HG02943 (cell line): Measurements from ENCODE around the gene LOC101059915.
"Not testable (repeated sequence)": the region's sequence is repeated elsewhere in the genome, so short reads cannot be mapped to it uniquely, and the experiment has no call there.

ENCODE experiments used
- ATAC-seq: cut with Tn5 transposase; IDR thresholded peaks from one replicate; pipeline ENCODE4 v1.9.1; 2021; ENCODE audit warnings: mild to moderate bottlenecking, low read depth, moderate library complexity; ENCODE audit not compliant: unreplicated experiment

The LOC101059915 gene

GRCh38 chrX:71671043-71671780, 3.9 kb downstream of the LOC101059915 start:
- no peak for ATAC-seq

DNA sequence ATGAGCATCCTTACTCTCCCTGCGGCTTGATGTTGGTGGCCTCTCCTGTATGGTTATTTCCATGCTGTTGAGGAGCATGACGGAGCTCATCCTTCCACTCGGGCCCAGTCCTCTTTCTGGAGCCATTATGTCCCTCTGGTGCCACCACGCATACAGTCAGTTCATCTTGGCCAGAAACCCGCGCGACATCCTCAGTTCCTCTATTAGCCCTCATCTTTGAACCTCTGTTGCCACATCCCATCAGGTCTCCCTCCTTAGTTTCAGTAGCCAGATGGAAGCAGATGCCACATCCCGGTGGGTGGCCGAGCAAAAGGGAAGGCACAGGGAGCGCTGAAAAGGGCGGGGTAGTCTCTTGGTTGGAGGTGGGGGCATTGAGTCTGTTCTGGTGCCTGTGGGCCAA, 4.6 kb downstream of the LOC101059915 start:
- no peak for ATAC-seq

- ATAC-seq, result not testable (repeated sequence)
Observed at GRCh38 chrX:71675636-71676035, 8.3 kb downstream of the LOC101059915 start.

DNA sequence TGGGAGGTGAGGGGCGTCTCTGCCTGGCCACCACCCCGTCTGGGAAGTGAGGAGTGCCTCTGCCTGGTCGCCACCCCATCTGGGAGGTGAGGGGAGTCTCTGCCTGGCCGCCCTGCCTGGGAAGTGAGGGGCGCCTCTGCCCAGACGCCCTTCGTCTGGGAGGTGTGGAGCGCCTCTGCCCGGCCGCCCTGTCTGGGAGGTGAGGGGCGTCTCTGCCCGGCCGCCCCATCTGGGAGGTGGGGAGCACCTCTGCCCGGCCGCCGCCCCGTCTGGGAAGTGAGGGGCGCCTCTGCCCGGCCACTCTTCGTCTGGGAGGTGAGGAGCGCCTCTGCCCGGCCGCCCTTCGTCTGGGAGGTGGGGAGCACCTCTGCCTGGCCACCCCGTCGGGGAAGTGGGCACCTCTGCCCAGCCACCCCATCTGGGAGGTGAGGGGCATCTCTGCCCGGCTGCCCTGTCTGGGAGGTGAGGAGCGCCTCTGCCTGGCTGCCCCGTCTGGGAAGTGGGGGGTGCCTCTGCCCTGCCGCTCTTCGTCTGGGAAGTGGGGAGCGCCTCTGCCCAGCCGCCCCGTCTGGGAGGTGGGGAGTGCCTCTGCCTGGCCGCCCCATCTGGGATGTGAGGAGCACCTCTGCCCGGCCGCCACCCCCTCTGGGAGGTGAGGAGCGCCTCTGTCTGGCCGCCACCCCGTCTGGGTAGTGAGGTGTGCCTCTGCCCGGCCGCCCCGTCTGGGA, 8.9 kb downstream of the LOC101059915 start:
- not testable (repeated sequence) for ATAC-seq

DNA sequence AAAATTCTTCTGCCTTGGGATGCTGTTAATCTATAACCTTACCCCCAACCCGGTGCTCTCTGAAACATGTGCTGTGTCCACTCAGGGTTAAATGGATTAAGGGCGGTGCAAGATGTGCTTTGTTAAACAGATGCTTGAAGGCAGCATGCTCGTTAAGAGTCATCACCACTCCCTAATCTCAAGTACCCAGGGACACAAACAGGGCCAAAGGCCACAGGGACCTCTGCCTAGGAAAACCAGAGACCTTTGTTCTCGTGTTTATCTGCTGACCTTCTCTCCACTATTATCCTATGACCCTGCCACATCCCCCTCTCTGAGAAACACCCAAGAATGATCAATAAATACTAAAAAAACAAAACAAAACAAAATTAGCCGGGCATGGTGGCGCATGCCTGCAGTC, 9.8 kb downstream of the LOC101059915 start:
- ATAC-seq, result not testable (repeated sequence)

GRCh38 chrX:71679575-71680207, 12.3 kb downstream of the LOC101059915 start:
- ATAC-seq, result no peak

DNA sequence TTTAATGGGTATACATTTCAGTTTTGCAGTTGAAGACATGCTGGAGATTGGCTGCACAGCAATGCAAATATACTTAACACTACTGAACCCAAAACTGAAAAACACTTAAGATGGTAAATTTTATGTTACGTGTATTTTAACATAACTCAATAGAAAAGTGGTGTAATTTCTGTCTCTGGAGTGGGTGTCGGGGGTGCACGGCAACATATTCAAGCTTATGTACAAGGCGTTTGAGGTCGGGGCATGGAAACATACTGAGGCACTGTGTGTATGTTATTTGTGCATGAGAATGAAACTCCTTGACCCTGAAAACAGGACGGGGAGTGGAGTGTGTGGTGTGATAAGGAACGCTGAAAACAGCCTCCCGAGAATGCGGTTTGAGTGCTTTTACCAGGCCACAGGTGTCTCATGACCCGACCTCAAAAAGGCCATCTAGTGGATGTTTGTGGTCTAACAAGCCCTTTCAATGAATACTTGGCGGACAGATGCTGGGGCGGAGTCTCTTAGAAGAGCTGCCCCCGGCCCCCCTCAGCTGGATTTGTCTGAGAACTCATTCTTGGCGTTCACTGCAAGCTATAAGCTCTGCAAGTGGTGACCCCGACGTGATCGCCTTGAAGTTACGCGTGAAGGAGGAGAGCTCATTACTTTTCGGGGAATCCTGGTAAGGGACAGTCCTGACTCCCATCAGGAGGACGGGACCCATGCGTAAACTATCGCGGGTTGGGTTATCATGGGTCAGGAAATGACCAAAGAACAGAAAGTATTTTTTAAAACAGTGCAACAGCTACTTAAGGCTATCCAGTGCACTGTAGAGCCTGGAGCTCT, 29.5 kb downstream of the LOC101059915 start:
- peak; percentile 56 for ATAC-seq

- ATAC-seq, result peak; percentile 42
Observed at GRCh38 chrX:71697466-71698298, 30.3 kb downstream of the LOC101059915 start.

DNA sequence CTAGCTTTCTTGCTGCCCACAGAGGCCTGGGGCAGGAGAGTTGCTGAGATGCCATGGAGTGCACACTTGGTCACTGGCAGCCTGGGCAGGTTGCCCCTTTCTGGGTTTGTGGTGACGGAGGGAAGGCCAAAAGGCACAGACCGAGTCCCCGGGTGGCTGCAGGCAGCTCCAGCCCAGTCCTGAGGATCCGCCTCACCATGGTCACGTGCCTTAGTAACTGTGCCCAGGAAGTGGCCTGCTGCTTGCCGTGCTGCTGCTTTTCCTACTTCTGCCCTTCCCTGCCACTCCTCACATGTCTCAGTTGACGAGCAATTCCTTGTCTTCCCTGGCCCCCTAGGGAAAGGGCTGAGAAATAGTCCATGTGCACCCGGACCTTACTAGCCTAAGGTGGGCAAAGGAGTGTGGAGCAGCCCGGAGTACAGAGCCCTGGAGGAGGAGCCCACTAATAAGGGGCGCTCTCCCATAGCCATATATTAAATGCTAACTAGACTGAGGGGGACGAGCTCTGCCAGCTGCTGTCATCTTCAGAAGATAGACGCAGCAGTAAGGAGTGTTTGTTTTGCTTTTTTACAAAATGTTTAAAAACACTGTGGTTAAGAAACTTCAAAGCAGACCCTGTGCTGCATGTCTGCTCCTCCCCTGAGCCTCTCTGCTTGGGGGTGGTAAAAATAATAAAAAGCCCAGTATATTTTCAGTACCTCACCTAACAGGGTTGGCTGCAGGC, 31.1 kb downstream of the LOC101059915 start:
- ATAC-seq, result not testable (repeated sequence)

DNA sequence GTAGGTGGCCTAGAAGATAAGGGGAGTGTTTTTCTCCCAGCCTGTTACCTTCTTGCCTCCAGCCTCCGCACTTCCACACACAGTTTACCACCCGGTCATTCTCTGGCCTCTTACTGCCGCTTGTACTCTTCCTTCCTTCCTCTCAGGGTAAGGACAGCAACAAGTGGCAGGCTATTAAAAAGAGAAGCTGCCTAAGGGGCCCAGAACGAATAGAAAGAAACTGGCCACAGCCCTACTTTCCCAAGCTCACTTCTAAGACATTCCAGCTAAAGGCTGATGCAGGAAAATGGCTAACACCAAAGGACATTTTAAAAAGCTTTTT, 31.6 kb downstream of the LOC101059915 start:
- not testable (repeated sequence) for ATAC-seq

GRCh38 chrX:71702853-71703252, 35.5 kb downstream of the LOC101059915 start:
- not testable (repeated sequence) for ATAC-seq

DNA sequence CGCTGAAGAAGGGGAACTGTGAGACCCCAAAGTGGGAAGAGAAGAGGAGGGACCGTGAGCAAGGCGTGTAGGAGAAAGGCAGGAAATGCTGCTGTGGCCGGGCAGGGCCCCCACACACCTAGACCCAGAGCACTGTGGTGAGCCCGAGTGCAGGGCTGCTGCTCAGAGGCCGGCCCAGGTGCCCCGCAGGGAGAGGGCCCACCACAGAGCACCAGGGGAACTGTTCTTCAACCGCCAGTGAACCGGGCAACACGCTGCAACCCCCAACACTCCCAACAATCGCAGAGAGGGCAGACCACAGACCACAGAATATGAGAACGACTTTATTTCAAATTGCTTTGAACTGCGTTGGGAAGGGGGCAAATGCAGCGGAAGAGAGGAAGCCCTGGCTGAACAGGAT, 46.7 kb downstream of the LOC101059915 start:
- not testable (repeated sequence) for ATAC-seq

- not testable (repeated sequence) for ATAC-seq
Observed at GRCh38 chrX:71715551-71715950, 48.2 kb downstream of the LOC101059915 start.

GRCh38 chrX:71716323-71716722, 49.0 kb downstream of the LOC101059915 start:
- ATAC-seq, result not testable (repeated sequence)

- not testable (repeated sequence) for ATAC-seq
Observed at GRCh38 chrX:71718185-71718584, 50.8 kb downstream of the LOC101059915 start, which contains the start of gene CXorf49. TSS of gene CXorf49 (minus strand) at chrX:71718285. CDS start at chrX:71718151, 134 bp downstream.

DNA sequence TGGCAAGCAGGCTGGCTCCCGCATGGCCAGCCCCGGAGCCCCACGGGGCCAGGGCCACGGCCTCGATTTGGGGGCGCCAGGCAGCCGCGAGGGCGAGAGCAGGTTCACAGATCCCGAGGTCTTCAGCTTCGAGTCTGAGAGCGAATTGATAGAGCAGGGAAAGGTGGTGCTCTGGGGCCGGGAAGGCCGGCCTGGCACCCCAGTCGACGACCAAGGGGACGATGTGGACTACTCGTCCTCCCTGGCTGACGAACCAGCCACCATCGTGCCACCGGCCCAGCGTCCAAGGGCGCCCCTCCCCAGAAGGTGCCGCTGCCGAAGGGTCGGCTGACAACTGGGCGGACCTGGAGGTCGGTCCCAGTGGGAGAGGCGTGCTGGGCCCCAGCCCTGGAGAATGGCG, 51.8 kb downstream of the LOC101059915 start:
- not testable (repeated sequence) for ATAC-seq

- ATAC-seq, result not testable (repeated sequence)
Observed at GRCh38 chrX:71720289-71720886, 53.0 kb downstream of the LOC101059915 start.
